NCI-H460 (cell line): ENCODE measurements around the gene SOBP. TPM values are rescaled to one million over a fixed set of nuclear protein-coding genes. Genes with fewer than 3 reads are reported as not detected.
"Not testable (repeated sequence)": the region's sequence is repeated elsewhere in the genome, so short reads cannot be mapped to it uniquely, and the experiment has no call there.

ENCODE experiments used
- DNase-seq: peaks from one replicate; pipeline ENCODE4 v3.0.0-alpha.2; 2016; ENCODE audit warnings: low read depth; ENCODE audit errors: extremely low read depth
- total RNA-seq: library from RNA; depleted of rRNA; stranded (reverse); fragments of >200 nt; shearing (Covaris generic); gene quantifications from 2 replicates; pipeline ENCODE4 v1.2.3, GENCODE V29; 2014

SOBP gene
- total RNA-seq, 1 experiment from 2014 or later, result 0.59 TPM

GRCh38 chr6:107488174-107488874 is 1.6 kb upstream of the SOBP start:
- no peak for DNase-seq

DNA sequence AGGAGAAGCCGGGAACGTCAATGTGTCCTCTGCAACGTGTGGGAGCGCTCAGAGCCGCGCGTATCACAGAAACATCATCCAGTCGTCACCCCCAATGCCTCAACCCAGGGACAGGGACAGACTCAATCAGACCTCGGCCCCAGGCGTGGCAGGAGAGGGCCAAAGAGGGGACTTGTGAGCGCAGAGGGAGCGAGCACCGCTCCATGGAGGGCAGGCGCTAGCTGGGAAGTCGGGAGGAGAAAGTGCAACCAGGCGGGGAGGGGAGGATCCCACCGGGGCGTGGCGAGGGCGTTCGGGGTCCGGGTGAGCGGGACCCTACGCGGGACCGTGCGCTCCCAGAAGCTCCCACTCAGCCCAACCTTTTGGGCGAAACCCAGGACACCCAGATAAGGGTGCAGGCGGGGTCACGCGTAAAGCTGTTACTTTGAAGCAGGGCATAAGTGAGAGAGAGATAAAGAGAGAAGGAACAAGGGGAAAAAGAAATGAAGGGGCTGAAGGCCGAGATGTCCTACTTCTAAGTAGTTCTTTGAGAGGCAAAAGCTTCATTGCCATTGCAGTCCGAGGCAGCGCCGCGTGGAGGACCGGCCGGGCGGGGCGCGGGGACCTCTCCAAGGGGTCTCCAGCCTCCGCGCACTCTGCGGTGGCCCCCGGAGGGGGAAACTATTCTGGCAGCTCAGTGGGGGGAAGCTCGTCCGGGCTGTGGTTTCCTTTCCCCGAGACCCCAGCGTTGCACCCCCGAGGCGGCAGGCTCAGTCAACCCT is 862 bp upstream of the SOBP start:
- no peak for DNase-seq

GRCh38 chr6:107490566-107491137 is 735 bp downstream of the SOBP start:
- no peak for DNase-seq

DNA sequence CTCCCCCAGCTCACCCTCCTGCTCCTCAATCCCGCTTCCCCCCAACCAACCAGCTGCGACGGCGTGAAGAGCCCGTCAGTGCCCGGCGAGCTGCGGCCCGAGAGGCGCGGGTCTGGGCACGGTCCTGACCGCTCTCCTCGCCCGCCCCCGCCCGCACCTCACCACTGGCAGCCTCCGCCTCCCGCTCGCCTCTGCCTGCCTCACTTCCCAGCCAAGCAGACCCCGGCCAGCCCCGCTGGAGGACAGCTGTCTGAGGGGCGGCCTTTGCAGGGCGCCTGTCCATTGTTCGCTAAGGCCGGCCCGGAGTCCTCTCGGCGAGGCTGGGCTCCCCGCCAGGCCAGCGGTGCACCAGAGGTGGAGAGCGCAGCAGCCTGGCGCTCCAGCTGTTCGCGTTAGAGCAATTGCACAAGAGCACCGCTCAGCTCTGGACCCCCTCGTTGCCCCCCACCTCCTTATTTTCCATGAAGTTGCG is 1.3 kb downstream of the SOBP start:
- DNase-seq, result no peak

- no peak for DNase-seq
Measured at GRCh38 chr6:107491760-107492660, 2.1 kb downstream of the SOBP start.

GRCh38 chr6:107493158-107494057 is 3.5 kb downstream of the SOBP start:
- no peak for DNase-seq

DNA sequence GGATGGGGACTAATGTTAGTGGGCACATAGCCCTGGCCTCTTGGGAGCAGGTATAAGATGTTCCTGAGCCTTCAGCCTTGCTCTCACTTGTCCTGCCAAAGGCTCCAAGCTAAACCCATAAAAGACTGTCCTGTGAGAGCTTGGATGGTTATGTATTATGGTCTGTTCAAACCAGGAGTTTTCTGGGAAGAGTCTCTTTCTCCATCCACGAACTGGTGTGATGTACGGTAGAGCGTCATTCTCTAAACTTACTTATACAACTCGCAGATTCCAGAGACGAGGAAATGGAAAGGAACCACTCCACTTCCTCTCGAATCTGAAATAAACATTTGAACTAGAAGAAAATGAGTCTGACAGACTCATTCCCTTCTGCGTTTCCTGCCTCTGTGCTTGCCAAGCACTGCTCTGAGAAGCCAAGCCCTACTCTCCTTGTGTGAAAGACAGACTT is 5.3 kb downstream of the SOBP start:
- no peak for DNase-seq

GRCh38 chr6:107495971-107496370 is 6.1 kb downstream of the SOBP start:
- no peak for DNase-seq

GRCh38 chr6:107496892-107497684 is 7.2 kb downstream of the SOBP start:
- no peak for DNase-seq

DNA sequence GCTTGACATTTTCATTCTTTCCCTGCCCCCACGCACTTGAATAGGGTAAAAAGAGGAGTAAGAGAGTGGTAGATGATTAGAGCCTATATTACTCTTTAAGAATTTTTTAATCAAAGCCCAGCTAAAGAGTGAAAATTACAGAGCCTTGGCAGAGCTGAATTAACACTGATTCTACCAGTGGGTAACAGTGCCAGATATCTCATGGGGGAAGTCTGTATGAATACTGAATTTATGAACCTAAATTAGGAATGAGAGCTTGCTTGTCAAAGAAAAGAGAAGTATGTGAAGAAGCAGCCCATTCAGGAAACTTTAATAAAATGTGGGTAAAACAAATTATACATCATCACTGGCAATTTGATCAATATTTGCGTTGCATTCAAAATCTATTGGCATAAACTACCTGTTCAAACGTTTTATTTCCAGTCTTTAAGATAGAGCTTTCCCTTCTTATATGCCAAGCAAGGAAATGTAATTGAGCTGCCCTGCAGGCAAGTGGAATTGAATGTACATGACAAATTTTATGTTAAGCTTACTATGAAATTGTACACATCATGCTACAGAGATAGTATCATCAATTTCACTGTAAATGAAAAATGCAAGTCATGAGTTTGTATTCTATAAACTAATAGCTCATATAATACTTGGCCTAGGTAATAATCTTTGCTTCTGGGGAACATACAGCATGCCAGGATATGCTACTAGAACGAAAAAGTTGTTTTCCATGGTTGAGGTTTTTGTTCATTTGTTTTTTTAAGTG is 14.5 kb downstream of the SOBP start:
- no peak for DNase-seq

DNA sequence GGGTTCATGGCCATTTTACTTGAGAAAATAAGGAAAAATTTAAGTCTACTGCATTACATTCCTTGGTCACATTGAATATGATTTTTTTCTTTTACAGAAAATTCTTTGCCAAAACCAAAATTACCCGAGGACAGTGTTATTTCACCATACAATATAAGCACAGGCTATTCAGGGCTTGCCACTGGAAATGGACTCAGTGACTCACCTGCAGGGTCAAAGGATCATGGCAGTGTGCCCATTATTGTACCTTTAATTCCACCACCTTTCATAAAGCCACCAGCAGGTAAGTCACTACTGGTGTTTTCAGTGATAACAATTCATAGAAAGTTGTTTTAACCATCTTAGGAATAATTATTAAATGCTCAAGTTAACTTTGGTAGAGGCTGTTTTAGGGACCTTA is 16.2 kb downstream of the SOBP start:
- DNase-seq, result no peak

- no peak for DNase-seq
Measured at GRCh38 chr6:107509506-107509905, 19.6 kb downstream of the SOBP start.

DNA sequence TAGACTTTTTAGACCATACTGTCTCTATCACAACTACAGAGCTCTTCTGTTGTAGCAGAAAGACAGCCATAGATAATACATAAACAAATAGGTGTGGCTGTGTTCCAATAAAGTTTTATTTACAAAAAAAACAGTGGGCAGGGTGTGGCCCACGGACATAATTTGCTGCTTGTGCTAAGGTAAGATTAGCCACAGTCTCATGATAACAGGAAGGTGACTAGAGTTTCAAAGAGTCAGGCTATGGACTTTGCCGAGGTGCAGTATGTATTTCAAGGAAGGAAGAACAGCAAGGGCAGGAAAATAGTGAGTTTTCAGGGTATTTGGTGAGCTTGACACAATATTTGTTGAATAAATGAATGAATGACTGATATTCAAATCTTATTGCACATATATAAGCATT is 20.2 kb downstream of the SOBP start:
- DNase-seq, result no peak

DNA sequence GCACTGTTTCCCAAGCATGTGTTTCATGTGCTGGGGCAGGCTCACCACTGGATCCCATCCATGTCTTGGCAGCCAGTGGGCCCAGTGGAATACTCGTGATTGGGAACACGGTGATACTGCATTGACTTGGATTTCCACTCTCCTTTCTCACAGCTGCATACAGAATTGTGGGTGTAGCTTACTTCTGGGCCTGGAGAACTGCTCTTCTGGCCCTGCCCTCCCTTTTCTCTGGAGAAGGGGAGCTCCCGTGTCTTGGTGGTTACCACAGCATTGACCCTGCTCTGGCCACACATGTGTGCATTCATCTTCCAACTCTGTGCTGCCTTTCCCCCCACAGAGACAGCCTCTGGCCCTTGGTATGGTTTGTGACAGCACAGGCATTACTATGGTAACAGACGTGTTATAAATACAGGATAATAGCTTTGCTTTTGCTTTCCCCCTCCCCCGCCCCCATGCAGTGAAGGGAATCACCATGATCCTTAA is 21.6 kb downstream of the SOBP start:
- no peak for DNase-seq

GRCh38 chr6:107513214-107513613 is 23.3 kb downstream of the SOBP start:
- no peak for DNase-seq

- DNase-seq, result no peak
Measured at GRCh38 chr6:107515955-107516354, 26.0 kb downstream of the SOBP start.

- no peak for DNase-seq
Measured at GRCh38 chr6:107517274-107517673, 27.4 kb downstream of the SOBP start.

- DNase-seq, result not testable (repeated sequence)
Measured at GRCh38 chr6:107519224-107519623, 29.3 kb downstream of the SOBP start.
